Breast epithelium (tissue), 3 donors: ENCODE measurements around the gene FADS2.

ENCODE experiments used
- CTCF ChIP-seq, 3 donors: fragments of 450-650 bp; IDR thresholded peaks; one replicate each; pipeline ENCODE4 v1.5.1; 2016 to 2017; ENCODE audit warnings: antibody characterized with exemption in 3 of 3, mild to moderate bottlenecking in 3 of 3, moderate library complexity in 3 of 3
- POLR2A ChIP-seq: fragments of 450-650 bp; IDR thresholded peaks from one replicate; pipeline ENCODE4 v1.6.1; 2016; ENCODE audit warnings: antibody characterized with exemption, mild to moderate bottlenecking, moderate library complexity
- POLR2AphosphoS5 ChIP-seq, 3 donors: sonication (generic); formaldehyde crosslinking; IDR thresholded peaks; one replicate each; pipeline ENCODE4 v1.6.1; 2017; ENCODE audit warnings: antibody characterized with exemption in 3 of 3

- TF ChIP-seq CTCF (IDR thresholded peaks at IDR 0.05): no peak
- TF ChIP-seq POLR2AphosphoS5 (IDR thresholded peaks at IDR 0.05): no peak
- TF ChIP-seq POLR2A: no peak
Measured at GRCh38 chr11:61864814-61865775, 37.0 kb downstream of the FADS2 start.
